ENCODE data around the gene VPREB3.

Gene VPREB3

DNA sequence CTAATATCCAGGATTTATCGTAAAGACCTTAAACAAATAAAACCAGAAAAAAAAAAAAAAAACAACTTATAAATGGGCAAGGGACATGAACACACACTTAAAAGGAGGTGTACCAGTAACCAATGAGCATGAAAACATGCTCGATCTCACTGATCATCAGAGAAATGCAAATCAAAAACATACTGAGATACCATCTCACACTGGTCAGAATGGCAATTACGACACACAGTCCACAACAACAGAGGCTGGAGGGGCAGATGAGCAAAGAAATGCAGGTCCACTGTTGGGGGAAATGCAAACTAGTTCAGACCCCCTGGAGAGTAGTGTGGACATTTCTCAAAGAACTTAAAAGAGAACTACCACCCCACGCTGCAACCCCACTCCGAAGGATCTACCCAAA lies 50.2 kb downstream of the VPREB3 start:
- DNase-seq, result no peak
